ENCODE measurements around the gene FHIP2A. TPM values are rescaled to one million over a fixed set of nuclear protein-coding genes. Genes with fewer than 3 reads are reported as not detected.

The FHIP2A gene
- 36.1 and 38.5 TPM in 2 replicates for total RNA-seq

GRCh38 chr10:114821293-114821914 is at the start of gene FHIP2A:
Gene FHIP2A, plus strand, starts transcription at chr10:114821780. Its CDS starts 299 bp downstream, at chr10:114822079.

Other genes with a start within 250 kb of the FHIP2A start
- gene ABLIM1, start 163.5 kb upstream of the FHIP2A start, total RNA-seq: 198 and 282 TPM in 2 replicates
- 22.2 and 31.0 TPM in 2 replicates for gene TRUB1, start 116.4 kb downstream of the FHIP2A start, total RNA-seq